ENCODE data around the gene NTM. TPM values are rescaled to one million over a fixed set of nuclear protein-coding genes. Genes with fewer than 3 reads are reported as not detected.

Gene NTM
- polyA plus RNA-seq, 1 donor (not counting 4 experiments of a cell fraction or from before 2014, with no cell fraction given): 47.9 TPM

DNA sequence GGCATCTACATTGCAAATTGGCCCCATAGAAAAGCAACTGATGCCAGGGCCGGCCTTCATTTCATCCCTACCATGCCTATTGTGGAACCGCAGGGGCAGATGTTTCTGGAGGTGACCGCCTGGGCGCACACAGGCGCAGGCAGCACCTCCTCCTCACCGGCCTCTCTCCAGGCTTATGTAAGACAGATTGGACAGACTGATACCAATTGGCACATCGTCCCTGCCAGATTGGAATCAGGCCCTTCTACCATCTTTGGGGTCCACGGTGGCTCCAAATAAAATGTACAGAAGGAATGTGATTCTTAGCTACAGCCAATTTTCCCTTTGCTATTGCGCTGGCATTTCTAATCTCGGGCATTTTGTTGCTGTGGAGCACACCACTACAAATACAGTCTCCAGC, 732.6 kb downstream of the NTM start:
- dilution Hi-C loops (cut with MboI; ENCODE audit: extremely low pct_ligation_motif_present, low sequenced_read_pairs): no loop called here
- Histone ChIP-seq H3K79me2 (ENCODE audit: control insufficient read depth, insufficient read depth, low read length) (no peaks in the 10 kb centered on the region), H3K4me1 (ENCODE audit: control insufficient read depth, extremely low read depth, insufficient read depth, low read length) (peaks cover 3% of the 10 kb centered on the region), H3K4me2 (ENCODE audit: control insufficient read depth, extremely low read depth, insufficient read depth, low read depth, low read length) (no peak overlapping the region), H3K9ac (ENCODE audit: control insufficient read depth, extremely low read depth, insufficient read depth, low read length) (no peak overlapping the region), H3K27me3 (ENCODE audit: control insufficient read depth, extremely low read depth, insufficient read depth, low read length) (no peaks in the 10 kb centered on the region), H3K9me1 (ENCODE audit: control insufficient read depth, extremely low read depth, insufficient read depth, low read length) (no peaks in the 10 kb centered on the region), H3K27ac (ENCODE audit: control insufficient read depth, insufficient read depth, low read length) (no peak overlapping the region), H4K20me1 (ENCODE audit: control insufficient read depth, extremely low read depth, insufficient read depth, low read length) (no peaks in the 10 kb centered on the region), H3K9me3 (ENCODE audit: control insufficient read depth, low read depth, low read length) (no peaks in the 10 kb centered on the region), H3K36me3 (ENCODE audit: control insufficient read depth in 2 of 2, extremely low read depth in 1 of 2, insufficient read depth in 2 of 2, low read length in 2 of 2) (no peaks in the 10 kb centered on the region), H3K4me3 (ENCODE audit: control insufficient read depth in 2 of 3, extremely low read depth in 1 of 3, insufficient read depth in 2 of 3, low read depth in 1 of 3, low read length in 3 of 3) (no peak overlapping the region), H2AFZ (ENCODE audit: control insufficient read depth, low read length) (no peak overlapping the region)
- FAIRE-seq (no peak), DNase-seq (ENCODE audit: low read depth, low spot score) (no peak)
- TF ChIP-seq, protein P1, sequence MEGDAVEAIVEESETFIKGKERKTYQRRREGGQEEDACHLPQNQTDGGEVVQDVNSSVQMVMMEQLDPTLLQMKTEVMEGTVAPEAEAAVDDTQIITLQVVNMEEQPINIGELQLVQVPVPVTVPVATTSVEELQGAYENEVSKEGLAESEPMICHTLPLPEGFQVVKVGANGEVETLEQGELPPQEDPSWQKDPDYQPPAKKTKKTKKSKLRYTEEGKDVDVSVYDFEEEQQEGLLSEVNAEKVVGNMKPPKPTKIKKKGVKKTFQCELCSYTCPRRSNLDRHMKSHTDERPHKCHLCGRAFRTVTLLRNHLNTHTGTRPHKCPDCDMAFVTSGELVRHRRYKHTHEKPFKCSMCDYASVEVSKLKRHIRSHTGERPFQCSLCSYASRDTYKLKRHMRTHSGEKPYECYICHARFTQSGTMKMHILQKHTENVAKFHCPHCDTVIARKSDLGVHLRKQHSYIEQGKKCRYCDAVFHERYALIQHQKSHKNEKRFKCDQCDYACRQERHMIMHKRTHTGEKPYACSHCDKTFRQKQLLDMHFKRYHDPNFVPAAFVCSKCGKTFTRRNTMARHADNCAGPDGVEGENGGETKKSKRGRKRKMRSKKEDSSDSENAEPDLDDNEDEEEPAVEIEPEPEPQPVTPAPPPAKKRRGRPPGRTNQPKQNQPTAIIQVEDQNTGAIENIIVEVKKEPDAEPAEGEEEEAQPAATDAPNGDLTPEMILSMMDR (optimal IDR thresholded peaks at IDR 0.05 in 1 of 3, IDR thresholded peaks at IDR 0.05 in 1 of 3, conservative IDR thresholded peaks at IDR 0.05 in 1 of 3; ENCODE audit: extremely low read depth in 1 of 3, insufficient read depth in 2 of 3, low read length in 3 of 3): no peak
- no peak for TF ChIP-seq EZH2 (IDR thresholded peaks at IDR 0.05; ENCODE audit: low read length)

DNA sequence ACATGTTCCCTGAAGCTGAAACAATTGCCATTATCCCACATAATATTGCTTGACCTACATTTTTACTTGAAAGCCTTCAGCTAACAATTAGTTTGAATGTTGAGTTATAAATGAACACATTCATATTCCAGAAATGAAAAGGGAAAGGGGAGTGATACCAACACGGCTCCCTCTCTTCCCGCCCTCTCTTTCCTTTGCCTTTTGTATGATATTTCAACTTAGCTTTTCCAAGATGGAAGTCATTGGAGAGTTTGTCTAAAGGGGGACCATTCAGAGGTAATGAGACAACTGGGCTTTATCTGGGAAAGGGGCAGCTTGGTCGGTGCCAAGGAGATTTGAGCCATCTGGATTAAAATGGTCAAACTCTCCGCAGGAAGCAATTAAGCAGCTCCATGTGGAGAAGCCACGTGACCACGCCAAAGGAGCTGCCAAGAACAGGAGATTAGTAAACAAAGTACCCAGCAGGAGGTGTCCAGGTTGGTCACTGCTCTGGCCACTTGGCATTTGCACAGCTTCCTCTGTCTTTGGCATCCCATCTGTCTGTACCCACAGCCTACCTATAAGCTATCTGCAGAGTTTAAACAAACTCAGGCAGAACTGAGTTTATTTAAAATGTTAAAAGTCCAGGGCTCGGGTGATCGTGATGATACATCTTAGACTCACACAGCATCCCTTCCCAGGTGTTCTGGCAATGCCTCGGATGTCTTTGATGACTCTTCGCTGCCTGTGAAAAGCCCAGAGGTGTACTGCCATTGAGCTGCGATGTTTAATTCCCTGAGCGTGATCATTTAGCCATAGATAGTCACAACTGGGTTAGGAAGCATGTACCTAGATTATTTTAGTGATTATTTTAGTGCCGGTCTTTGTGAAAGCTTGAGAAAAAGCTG, 735.9 kb downstream of the NTM start:
- no peaks in the 10 kb centered on the region for H4K20me1 ChIP-seq (ENCODE audit: control insufficient read depth, extremely low read depth, insufficient read depth, low read length)
- no peak overlapping the region for H2AFZ ChIP-seq (ENCODE audit: control insufficient read depth, low read length)
- H3K9me3 ChIP-seq (ENCODE audit: control insufficient read depth, low read depth, low read length): no peaks in the 10 kb centered on the region
- no peak for FAIRE-seq
- H3K4me1 ChIP-seq (ENCODE audit: control insufficient read depth, extremely low read depth, insufficient read depth, low read length): peaks cover 5% of the 10 kb centered on the region
- no peaks in the 10 kb centered on the region for H3K79me2 ChIP-seq (ENCODE audit: control insufficient read depth, insufficient read depth, low read length)
- no peak for DNase-seq (ENCODE audit: low read depth, low spot score)
- no peak overlapping the region for H3K4me3 ChIP-seq (ENCODE audit: control insufficient read depth in 2 of 3, extremely low read depth in 1 of 3, insufficient read depth in 2 of 3, low read depth in 1 of 3, low read length in 3 of 3)
- H3K9ac ChIP-seq (ENCODE audit: control insufficient read depth, extremely low read depth, insufficient read depth, low read length): no peak overlapping the region
- dilution Hi-C loops (cut with MboI; ENCODE audit: extremely low pct_ligation_motif_present, low sequenced_read_pairs): no loop called here
- no peaks in the 10 kb centered on the region for H3K36me3 ChIP-seq (ENCODE audit: control insufficient read depth in 2 of 2, extremely low read depth in 1 of 2, insufficient read depth in 2 of 2, low read length in 2 of 2)
- no peak overlapping the region for H3K4me2 ChIP-seq (ENCODE audit: control insufficient read depth, extremely low read depth, insufficient read depth, low read depth, low read length)
- no peaks in the 10 kb centered on the region for H3K9me1 ChIP-seq (ENCODE audit: control insufficient read depth, extremely low read depth, insufficient read depth, low read length)
- H3K27me3 ChIP-seq (ENCODE audit: control insufficient read depth, extremely low read depth, insufficient read depth, low read length): no peaks in the 10 kb centered on the region
- H3K27ac ChIP-seq (ENCODE audit: control insufficient read depth, insufficient read depth, low read length): no peak overlapping the region
- TF ChIP-seq, protein P1 (optimal IDR thresholded peaks at IDR 0.05 in 1 of 3, IDR thresholded peaks at IDR 0.05 in 1 of 3, conservative IDR thresholded peaks at IDR 0.05 in 1 of 3; ENCODE audit: extremely low read depth in 1 of 3, insufficient read depth in 2 of 3, low read length in 3 of 3): no peak
- TF ChIP-seq EZH2 (IDR thresholded peaks at IDR 0.05; ENCODE audit: low read length): no peak
